ENCODE data around the gene TKTL1.
"Not testable (repeated sequence)": the region's sequence is repeated elsewhere in the genome, so short reads cannot be mapped to it uniquely, and the experiment has no call there.

The TKTL1 gene

GRCh38 chrX:154295664-154296310 is at the start of gene TKTL1:
Gene TKTL1, plus strand, starts transcription at chrX:154295795. Its CDS starts 65 bp downstream, at chrX:154295860.
- Histone ChIP-seq H3K9ac (ENCODE audit: low read depth, low read length) (no peak within 1 kb of the TSS), H3K4me3 (ENCODE audit: low read length) (no peak within 1 kb of the TSS), H3K4me1 (ENCODE audit: insufficient read depth, low read length) (no peaks in the 10 kb centered on the region), H3K27me3 (ENCODE audit: insufficient read depth, low read length) (no peaks in the 10 kb centered on the region), H3K27ac (ENCODE audit: low read length) (no peak within 1 kb of the TSS), H3K36me3 (ENCODE audit: insufficient read depth, low read depth, low read length) (no peaks in the 10 kb centered on the region), H3K9me3 (ENCODE audit: insufficient read depth, low read depth, low read length) (no peaks in the 10 kb centered on the region)

DNA sequence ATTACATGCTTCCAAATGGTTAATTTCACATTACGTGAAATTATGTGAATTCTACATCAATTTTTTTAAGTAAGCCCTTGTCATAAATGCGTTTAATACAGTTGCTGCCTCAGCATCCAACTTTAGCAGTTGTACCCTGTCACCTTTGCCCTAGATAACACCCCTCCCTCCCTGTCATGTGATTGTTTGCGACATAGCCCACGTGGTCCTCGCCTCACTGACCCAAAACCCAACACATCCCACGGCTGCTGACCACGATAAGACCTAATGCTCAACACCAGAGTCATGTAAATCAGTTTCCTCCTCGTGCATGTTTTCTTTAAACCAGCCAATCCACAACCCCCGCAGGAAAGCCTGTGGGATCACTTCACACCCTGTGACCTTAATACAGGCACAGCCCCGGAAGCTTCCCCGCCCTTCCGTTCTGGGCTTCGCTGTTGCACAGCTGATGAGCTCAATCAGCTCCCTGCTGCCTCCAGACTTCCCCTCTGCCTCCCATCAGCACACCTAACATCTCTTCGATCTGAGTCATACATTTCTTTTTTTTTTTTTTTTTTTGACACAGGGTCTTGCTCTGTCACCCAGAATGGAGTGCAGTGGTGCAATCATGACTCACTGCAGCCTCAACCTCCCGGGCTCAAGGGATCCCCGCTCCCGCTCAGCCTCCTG is 48.1 kb upstream of the TKTL1 start:
- H3K4me3 ChIP-seq (ENCODE audit: low read length); H3K9ac ChIP-seq (ENCODE audit: low read depth, low read length); H3K4me1 ChIP-seq (ENCODE audit: insufficient read depth, low read length); H3K27me3 ChIP-seq (ENCODE audit: insufficient read depth, low read length); H3K27ac ChIP-seq (ENCODE audit: low read length); H3K9me3 ChIP-seq (ENCODE audit: insufficient read depth, low read depth, low read length); H3K36me3 ChIP-seq (ENCODE audit: insufficient read depth, low read depth, low read length): not testable (repeated sequence)

DNA sequence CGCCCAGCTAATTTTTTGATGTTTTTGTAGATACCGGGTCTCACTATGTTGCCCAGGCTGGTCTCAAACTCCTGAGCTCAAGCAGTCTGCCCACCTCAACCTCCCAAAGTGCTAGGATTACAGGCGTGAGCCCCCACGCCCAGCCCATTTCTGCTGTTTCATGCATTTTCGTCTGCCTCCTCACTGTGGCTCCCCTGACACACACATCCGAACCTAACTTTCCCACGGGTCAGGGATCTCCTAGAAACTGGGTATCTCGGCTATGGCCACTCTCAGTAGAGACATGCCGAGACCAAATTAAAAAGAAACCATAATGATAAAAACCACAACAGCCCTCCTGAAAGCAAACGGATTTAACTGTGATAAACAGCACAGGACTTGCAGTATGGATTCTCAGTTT is 47.5 kb upstream of the TKTL1 start:
- not testable (repeated sequence) for H3K9ac ChIP-seq (ENCODE audit: low read depth, low read length); H3K9me3 ChIP-seq (ENCODE audit: insufficient read depth, low read depth, low read length); H3K27ac ChIP-seq (ENCODE audit: low read length); H3K4me3 ChIP-seq (ENCODE audit: low read length); H3K4me1 ChIP-seq (ENCODE audit: insufficient read depth, low read length); H3K27me3 ChIP-seq (ENCODE audit: insufficient read depth, low read length); H3K36me3 ChIP-seq (ENCODE audit: insufficient read depth, low read depth, low read length)

DNA sequence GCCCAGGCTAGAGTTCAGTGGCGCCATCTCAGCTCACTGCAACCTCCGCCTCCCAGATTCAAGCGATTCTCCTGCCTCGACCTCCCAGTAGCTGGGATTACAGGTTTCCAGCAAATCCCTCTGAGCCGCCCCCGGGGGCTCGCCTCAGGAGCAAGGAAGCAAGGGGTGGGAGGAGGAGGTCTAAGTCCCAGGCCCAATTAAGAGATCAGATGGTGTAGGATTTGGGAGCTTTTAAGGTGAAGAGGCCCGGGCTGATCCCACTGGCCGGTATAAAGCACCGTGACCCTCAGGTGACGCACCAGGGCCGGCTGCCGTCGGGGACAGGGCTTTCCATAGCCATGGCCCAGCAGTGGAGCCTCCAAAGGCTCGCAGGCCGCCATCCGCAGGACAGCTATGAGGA is 38.3 kb upstream of the TKTL1 start, which contains the start of gene OPN1MW3:
TSS of gene OPN1MW3 (plus strand) at position 301 of the 400 bp plus-strand sequence. CDS start at position 339, 38 bp downstream.
- not testable (repeated sequence) for H3K9ac ChIP-seq (ENCODE audit: low read depth, low read length); H3K36me3 ChIP-seq (ENCODE audit: insufficient read depth, low read depth, low read length); H3K27me3 ChIP-seq (ENCODE audit: insufficient read depth, low read length); H3K9me3 ChIP-seq (ENCODE audit: insufficient read depth, low read depth, low read length); H3K27ac ChIP-seq (ENCODE audit: low read length); H3K4me1 ChIP-seq (ENCODE audit: insufficient read depth, low read length); H3K4me3 ChIP-seq (ENCODE audit: low read length)

GRCh38 chrX:154258711-154259110 is 36.9 kb upstream of the TKTL1 start:
- not testable (repeated sequence) for H3K36me3 ChIP-seq (ENCODE audit: insufficient read depth, low read depth, low read length); H3K27me3 ChIP-seq (ENCODE audit: insufficient read depth, low read length); H3K4me1 ChIP-seq (ENCODE audit: insufficient read depth, low read length); H3K4me3 ChIP-seq (ENCODE audit: low read length); H3K9me3 ChIP-seq (ENCODE audit: insufficient read depth, low read depth, low read length); H3K27ac ChIP-seq (ENCODE audit: low read length); H3K9ac ChIP-seq (ENCODE audit: low read depth, low read length)

DNA sequence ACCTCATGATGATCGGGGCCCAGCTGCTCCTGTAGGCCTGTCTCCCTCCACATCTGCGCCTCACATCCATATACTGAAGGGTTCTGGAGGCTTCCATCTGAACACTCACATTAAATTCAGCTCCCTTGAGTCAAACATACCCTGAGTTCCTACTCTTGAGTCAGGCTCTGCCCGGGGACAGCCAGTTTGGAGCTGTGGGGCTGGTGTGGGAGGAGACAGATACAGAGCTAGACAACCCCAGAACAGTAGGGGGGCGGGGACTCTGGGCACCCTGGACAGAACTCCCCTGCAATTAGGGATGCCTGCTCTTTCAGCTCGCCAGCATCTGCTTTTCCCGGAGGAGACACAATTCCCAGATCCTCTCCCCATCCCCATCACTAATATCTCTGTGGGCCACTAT is 32.5 kb upstream of the TKTL1 start:
- H3K27ac ChIP-seq (ENCODE audit: low read length); H3K9ac ChIP-seq (ENCODE audit: low read depth, low read length); H3K36me3 ChIP-seq (ENCODE audit: insufficient read depth, low read depth, low read length); H3K27me3 ChIP-seq (ENCODE audit: insufficient read depth, low read length); H3K4me3 ChIP-seq (ENCODE audit: low read length); H3K4me1 ChIP-seq (ENCODE audit: insufficient read depth, low read length); H3K9me3 ChIP-seq (ENCODE audit: insufficient read depth, low read depth, low read length): not testable (repeated sequence)

- not testable (repeated sequence) for H3K4me1 ChIP-seq (ENCODE audit: insufficient read depth, low read length); H3K4me3 ChIP-seq (ENCODE audit: low read length); H3K9ac ChIP-seq (ENCODE audit: low read depth, low read length); H3K27ac ChIP-seq (ENCODE audit: low read length); H3K36me3 ChIP-seq (ENCODE audit: insufficient read depth, low read depth, low read length); H3K27me3 ChIP-seq (ENCODE audit: insufficient read depth, low read length); H3K9me3 ChIP-seq (ENCODE audit: insufficient read depth, low read depth, low read length)
Observed at GRCh38 chrX:154269245-154269644, 26.4 kb upstream of the TKTL1 start.

GRCh38 chrX:154284489-154285338 is 10.9 kb upstream of the TKTL1 start:
- H3K9ac ChIP-seq (ENCODE audit: low read depth, low read length); H3K27ac ChIP-seq (ENCODE audit: low read length); H3K27me3 ChIP-seq (ENCODE audit: insufficient read depth, low read length); H3K4me3 ChIP-seq (ENCODE audit: low read length); H3K4me1 ChIP-seq (ENCODE audit: insufficient read depth, low read length); H3K36me3 ChIP-seq (ENCODE audit: insufficient read depth, low read depth, low read length); H3K9me3 ChIP-seq (ENCODE audit: insufficient read depth, low read depth, low read length): not testable (repeated sequence)

GRCh38 chrX:154286406-154286805 is 9.2 kb upstream of the TKTL1 start:
- H3K9me3 ChIP-seq (ENCODE audit: insufficient read depth, low read depth, low read length); H3K4me3 ChIP-seq (ENCODE audit: low read length); H3K4me1 ChIP-seq (ENCODE audit: insufficient read depth, low read length); H3K9ac ChIP-seq (ENCODE audit: low read depth, low read length); H3K36me3 ChIP-seq (ENCODE audit: insufficient read depth, low read depth, low read length); H3K27ac ChIP-seq (ENCODE audit: low read length); H3K27me3 ChIP-seq (ENCODE audit: insufficient read depth, low read length): not testable (repeated sequence)

GRCh38 chrX:154294791-154295574 is 612 bp upstream of the TKTL1 start, which contains the start of gene TEX28:
Gene TEX28, minus strand, starts transcription at chrX:154295124. Its CDS starts 3,007 bp downstream, at chrX:154292117.
- Histone ChIP-seq H3K9ac (ENCODE audit: low read depth, low read length) (no peak within 1 kb of the TSS), H3K9me3 (ENCODE audit: insufficient read depth, low read depth, low read length) (no peaks in the 10 kb centered on the region), H3K4me3 (ENCODE audit: low read length) (no peak within 1 kb of the TSS), H3K27me3 (ENCODE audit: insufficient read depth, low read length) (no peaks in the 10 kb centered on the region), H3K36me3 (ENCODE audit: insufficient read depth, low read depth, low read length) (no peaks in the 10 kb centered on the region), H3K4me1 (ENCODE audit: insufficient read depth, low read length) (no peaks in the 10 kb centered on the region), H3K27ac (ENCODE audit: low read length) (no peak within 1 kb of the TSS)

GRCh38 chrX:154296731-154297130 is 1.1 kb downstream of the TKTL1 start:
- Histone ChIP-seq H3K27me3 (ENCODE audit: insufficient read depth, low read length) (no peaks in the 10 kb centered on the region), H3K9ac (ENCODE audit: low read depth, low read length) (no peak overlapping the region), H3K36me3 (ENCODE audit: insufficient read depth, low read depth, low read length) (no peaks in the 10 kb centered on the region), H3K4me1 (ENCODE audit: insufficient read depth, low read length) (no peaks in the 10 kb centered on the region), H3K4me3 (ENCODE audit: low read length) (no peak overlapping the region), H3K27ac (ENCODE audit: low read length) (no peak overlapping the region), H3K9me3 (ENCODE audit: insufficient read depth, low read depth, low read length) (no peaks in the 10 kb centered on the region)

All from iPS-20b (cell line).